ENCODE results near the gene DDHD1.

Gene DDHD1

GRCh38 chr14:53034036-53034435 is 119.1 kb downstream of the DDHD1 start:
- Histone ChIP-seq H3K36me3 (ENCODE audit: insufficient read depth, low read length) (peaks cover 8% of the 10 kb centered on the region; the same call in 1 of the 2 replicates), H3K4me1 (ENCODE audit: insufficient read depth, low read length, poor library complexity, severe bottlenecking) (no peaks in the 10 kb centered on the region), H3F3A (ENCODE audit: low read depth) (no peaks in the 10 kb centered on the region), H3K4me3 (ENCODE audit: low read length, poor library complexity, severe bottlenecking) (no peak overlapping the region), H3K9me2 (replicated peaks; ENCODE audit: low read depth, low read length) (no peaks in the 10 kb centered on the region), H3K79me2 (ENCODE audit: insufficient read depth, low read length) (no peaks in the 10 kb centered on the region), H2AFZ (ENCODE audit: low read length) (no peak overlapping the region), H4K20me1 (ENCODE audit: insufficient read depth, low read length, poor library complexity, severe bottlenecking) (no peaks in the 10 kb centered on the region), H3K9ac (ENCODE audit: low read depth, low read length, poor library complexity, severe bottlenecking) (no peak overlapping the region), H3K4me2 (ENCODE audit: low read depth, low read length, poor library complexity, severe bottlenecking) (no peak overlapping the region), H3K27me3 (ENCODE audit: insufficient read depth, low read length, poor library complexity, severe bottlenecking) (no peaks in the 10 kb centered on the region), H3K9me3 (ENCODE audit: insufficient read depth, low read depth, low read length) (no peaks in the 10 kb centered on the region)
- TF ChIP-seq EZH2phosphoT487 (IDR thresholded peaks at IDR 0.05; ENCODE audit: borderline replicate concordance) (no peak), CTCF (conservative IDR thresholded peaks at IDR 0.05; ENCODE audit: low read length) (no peak)

GRCh38 chr14:53032838-53033390 is 120.2 kb downstream of the DDHD1 start:
- H3K9me2 ChIP-seq (replicated peaks; ENCODE audit: low read depth, low read length) = no peaks in the 10 kb centered on the region
- H3K79me2 ChIP-seq (ENCODE audit: insufficient read depth, low read length) = no peaks in the 10 kb centered on the region
- no peak overlapping the region for H3K4me2 ChIP-seq (ENCODE audit: low read depth, low read length, poor library complexity, severe bottlenecking)
- H4K20me1 ChIP-seq (ENCODE audit: insufficient read depth, low read length, poor library complexity, severe bottlenecking) = no peaks in the 10 kb centered on the region
- TF ChIP-seq CTCF (conservative IDR thresholded peaks at IDR 0.05; ENCODE audit: low read length) = no peak
- TF ChIP-seq EZH2phosphoT487 (IDR thresholded peaks at IDR 0.05; ENCODE audit: borderline replicate concordance) = no peak
- no peaks in the 10 kb centered on the region for H3K4me1 ChIP-seq (ENCODE audit: insufficient read depth, low read length, poor library complexity, severe bottlenecking)
- H3K36me3 ChIP-seq (ENCODE audit: insufficient read depth, low read length) = peaks cover 8% of the 10 kb centered on the region; the same call in 1 of the 2 replicates
- no peaks in the 10 kb centered on the region for H3K9me3 ChIP-seq (ENCODE audit: insufficient read depth, low read depth, low read length)
- no peak overlapping the region for H3K4me3 ChIP-seq (ENCODE audit: low read length, poor library complexity, severe bottlenecking)
- H3K9ac ChIP-seq (ENCODE audit: low read depth, low read length, poor library complexity, severe bottlenecking) = no peak overlapping the region
- no peaks in the 10 kb centered on the region for H3F3A ChIP-seq (ENCODE audit: low read depth)
- H3K27me3 ChIP-seq (ENCODE audit: insufficient read depth, low read length, poor library complexity, severe bottlenecking) = no peaks in the 10 kb centered on the region
- no peak overlapping the region for H2AFZ ChIP-seq (ENCODE audit: low read length)

- Histone ChIP-seq H3K9me3 (ENCODE audit: insufficient read depth, low read depth, low read length) (no peaks in the 10 kb centered on the region), H3K9me2 (replicated peaks; ENCODE audit: low read depth, low read length) (no peaks in the 10 kb centered on the region), H2AFZ (ENCODE audit: low read length) (no peak overlapping the region), H4K20me1 (ENCODE audit: insufficient read depth, low read length, poor library complexity, severe bottlenecking) (no peaks in the 10 kb centered on the region), H3K9ac (ENCODE audit: low read depth, low read length, poor library complexity, severe bottlenecking) (no peak overlapping the region), H3K79me2 (ENCODE audit: insufficient read depth, low read length) (no peaks in the 10 kb centered on the region), H3K4me2 (ENCODE audit: low read depth, low read length, poor library complexity, severe bottlenecking) (no peak overlapping the region), H3K4me1 (ENCODE audit: insufficient read depth, low read length, poor library complexity, severe bottlenecking) (no peaks in the 10 kb centered on the region), H3K4me3 (ENCODE audit: low read length, poor library complexity, severe bottlenecking) (no peak overlapping the region), H3K36me3 (ENCODE audit: insufficient read depth, low read length) (peaks cover 5% of the 10 kb centered on the region; the same call in 1 of the 2 replicates), H3K27me3 (ENCODE audit: insufficient read depth, low read length, poor library complexity, severe bottlenecking) (no peaks in the 10 kb centered on the region), H3F3A (ENCODE audit: low read depth) (no peaks in the 10 kb centered on the region)
- no peak for TF ChIP-seq CTCF (conservative IDR thresholded peaks at IDR 0.05; ENCODE audit: low read length)
- no peak for TF ChIP-seq EZH2phosphoT487 (IDR thresholded peaks at IDR 0.05; ENCODE audit: borderline replicate concordance)
Observed at GRCh38 chr14:53032161-53032803, 120.8 kb downstream of the DDHD1 start.
